ENCODE results near the gene PLXNC1. TPM values are rescaled to one million over a fixed set of nuclear protein-coding genes. Genes with fewer than 3 reads are reported as not detected.

The PLXNC1 gene
- total RNA-seq, 1 donor from 2014 or later = 14.2 TPM

GRCh38 chr12:94219622-94220302 lies 71.4 kb downstream of the PLXNC1 start:
- no peaks in the 10 kb centered on the region for H3K27me3 ChIP-seq
- H3K36me3 ChIP-seq = no peaks in the 10 kb centered on the region
- no peaks in the 10 kb centered on the region for H3K9me3 ChIP-seq
- no peaks in the 10 kb centered on the region for H3K4me1 ChIP-seq
- no peak for TF ChIP-seq CTCF (IDR thresholded peaks at IDR 0.05)
- TF ChIP-seq POLR2AphosphoS5 (IDR thresholded peaks at IDR 0.05; ENCODE audit: insufficient read depth in 1 of 2, low read depth in 1 of 2) = no peak
- TF ChIP-seq POLR2A (IDR thresholded peaks at IDR 0.05) = no peak
- H3K4me3 ChIP-seq = no peak overlapping the region
- no peak for DNase-seq (ENCODE audit: extremely low spot score in 2 of 2)
- intact Hi-C loops (cut with DNase I) = no loop called here
- H3K27ac ChIP-seq = no peak overlapping the region

DNA sequence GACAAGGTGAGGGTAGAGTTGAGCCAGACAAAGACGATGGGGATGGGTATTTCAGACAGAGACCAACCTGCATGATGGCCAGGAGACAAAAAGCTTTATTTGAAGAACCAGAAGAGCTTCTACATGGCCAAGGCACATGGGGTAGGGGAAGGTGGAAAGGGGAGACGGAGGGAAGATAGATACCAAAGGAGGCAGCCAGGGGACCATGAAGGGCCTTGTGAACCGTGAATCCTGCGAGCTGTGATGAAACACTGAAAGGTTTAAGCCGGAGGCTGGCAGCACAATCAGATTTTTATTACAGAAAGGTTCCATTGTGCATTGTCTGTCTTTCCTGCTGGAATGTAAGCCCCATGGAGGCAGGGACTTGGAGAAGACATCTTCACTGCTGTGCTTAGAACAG lies 72.4 kb downstream of the PLXNC1 start:
- Histone ChIP-seq H3K4me1 (no peaks in the 10 kb centered on the region), H3K4me3 (no peak overlapping the region), H3K27ac (no peak overlapping the region), H3K36me3 (no peaks in the 10 kb centered on the region), H3K27me3 (no peaks in the 10 kb centered on the region), H3K9me3 (no peaks in the 10 kb centered on the region)
- no peak for DNase-seq (ENCODE audit: extremely low spot score in 2 of 2)
- TF ChIP-seq POLR2A (IDR thresholded peaks at IDR 0.05) = no peak
- no peak for TF ChIP-seq POLR2AphosphoS5 (IDR thresholded peaks at IDR 0.05; ENCODE audit: insufficient read depth in 1 of 2, low read depth in 1 of 2)
- no peak for TF ChIP-seq CTCF (IDR thresholded peaks at IDR 0.05)
- intact Hi-C loops (cut with DNase I) = no loop called here

DNA sequence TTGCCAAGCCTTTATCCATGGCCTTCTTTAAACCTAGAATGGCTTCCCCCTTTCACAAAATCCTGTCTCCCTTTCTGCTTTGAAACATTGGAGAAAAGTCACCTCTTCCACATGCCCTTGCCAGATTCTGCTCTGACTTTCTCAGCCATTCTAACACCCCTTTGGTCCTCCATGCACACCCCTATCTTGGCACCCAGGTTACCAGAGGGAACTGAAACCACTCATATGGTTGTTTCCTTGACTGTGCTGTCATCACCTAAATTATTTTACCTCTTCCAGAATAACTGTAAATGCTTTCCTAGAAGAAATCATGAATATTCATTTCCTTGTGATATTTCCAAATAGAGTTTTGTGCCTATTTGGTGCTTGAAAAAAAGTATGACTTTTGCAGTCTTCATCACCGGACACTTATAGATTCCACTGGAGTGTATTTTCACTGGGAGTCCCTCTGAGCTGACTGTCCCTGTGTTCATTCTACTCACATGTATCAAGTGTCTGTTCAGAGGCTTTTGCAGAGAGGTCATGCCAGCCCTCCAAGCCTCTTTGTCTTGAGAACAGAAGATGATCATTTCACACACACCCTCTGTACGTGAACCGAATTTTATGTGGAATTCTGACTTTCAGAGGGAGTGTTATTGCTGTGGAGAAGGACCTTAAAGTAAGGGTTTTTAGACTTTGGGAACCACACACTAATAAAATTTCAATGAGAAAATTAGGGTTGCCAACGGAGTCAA lies 74.1 kb downstream of the PLXNC1 start:
- Histone ChIP-seq H3K27ac (no peak overlapping the region), H3K27me3 (no peaks in the 10 kb centered on the region), H3K4me3 (no peak overlapping the region), H3K4me1 (no peaks in the 10 kb centered on the region), H3K9me3 (no peaks in the 10 kb centered on the region), H3K36me3 (no peaks in the 10 kb centered on the region)
- intact Hi-C loops (cut with DNase I) = no loop called here
- TF ChIP-seq POLR2AphosphoS5 (IDR thresholded peaks at IDR 0.05; ENCODE audit: insufficient read depth in 1 of 2, low read depth in 1 of 2) (no peak), CTCF (IDR thresholded peaks at IDR 0.05) (no peak), POLR2A (IDR thresholded peaks at IDR 0.05) (no peak)
- DNase-seq (ENCODE audit: extremely low spot score in 2 of 2) = no peak

DNA sequence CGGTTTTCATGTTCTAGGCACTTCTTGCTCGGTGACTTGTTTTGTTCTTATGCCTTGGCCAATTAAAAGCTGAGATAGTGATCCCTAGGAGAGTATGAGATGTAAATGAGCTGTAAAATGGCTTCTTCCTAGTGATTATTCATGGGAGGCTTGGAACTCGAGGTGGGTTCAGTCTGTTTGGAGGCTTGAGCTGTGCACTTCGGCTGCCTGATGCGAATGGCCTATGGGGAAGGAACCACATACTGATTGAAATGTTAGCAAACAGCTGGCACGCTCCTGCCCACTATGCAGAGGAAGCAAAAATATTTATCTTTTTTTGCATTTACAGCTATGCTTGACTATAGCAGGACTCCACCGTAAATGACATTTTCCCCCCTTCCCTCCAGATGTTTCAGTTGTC lies 75.5 kb downstream of the PLXNC1 start:
- no peaks in the 10 kb centered on the region for H3K9me3 ChIP-seq
- DNase-seq (ENCODE audit: extremely low spot score in 2 of 2) = no peak
- H3K27ac ChIP-seq = no peak overlapping the region
- no peak overlapping the region for H3K4me3 ChIP-seq
- H3K4me1 ChIP-seq = no peaks in the 10 kb centered on the region
- intact Hi-C loops (cut with DNase I) = no loop called here
- no peaks in the 10 kb centered on the region for H3K36me3 ChIP-seq
- H3K27me3 ChIP-seq = no peaks in the 10 kb centered on the region
- no peak for TF ChIP-seq CTCF (IDR thresholded peaks at IDR 0.05)
- no peak for TF ChIP-seq POLR2A (IDR thresholded peaks at IDR 0.05)
- no peak for TF ChIP-seq POLR2AphosphoS5 (IDR thresholded peaks at IDR 0.05; ENCODE audit: insufficient read depth in 1 of 2, low read depth in 1 of 2)

DNA sequence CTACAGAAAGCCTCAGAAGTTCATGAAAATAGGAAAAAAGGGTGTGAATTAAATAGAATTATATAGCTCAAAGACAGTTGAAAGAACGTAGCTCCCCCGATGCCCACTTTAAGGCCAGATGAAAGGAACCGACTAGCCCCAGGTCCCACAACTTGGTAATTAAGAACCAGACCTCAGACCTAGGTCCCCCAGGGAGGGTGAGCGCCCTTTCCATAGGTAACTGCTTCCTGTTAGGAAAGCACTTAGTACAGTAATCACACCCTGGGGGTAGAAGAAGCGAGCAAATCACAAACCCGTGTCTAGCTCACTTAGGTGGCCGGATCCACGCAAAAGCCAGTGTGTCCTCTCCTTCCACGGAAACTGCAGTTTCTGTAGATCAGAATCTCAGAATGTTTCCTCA lies 77.1 kb downstream of the PLXNC1 start:
- Histone ChIP-seq H3K4me1 (no peaks in the 10 kb centered on the region), H3K27me3 (no peaks in the 10 kb centered on the region), H3K9me3 (no peaks in the 10 kb centered on the region), H3K36me3 (no peaks in the 10 kb centered on the region), H3K4me3 (no peak overlapping the region), H3K27ac (no peak overlapping the region)
- DNase-seq (ENCODE audit: extremely low spot score in 2 of 2) = no peak
- TF ChIP-seq CTCF (IDR thresholded peaks at IDR 0.05) (no peak), POLR2AphosphoS5 (IDR thresholded peaks at IDR 0.05; ENCODE audit: insufficient read depth in 1 of 2, low read depth in 1 of 2) (no peak), POLR2A (IDR thresholded peaks at IDR 0.05) (no peak)
- intact Hi-C loops (cut with DNase I) = no loop called here
